Activated gamma-delta T cell treated with anti-CD3 and anti-CD28 coated beads, Interleukin-2, amount 50 U/mL, for 16 hours (primary cell): ENCODE measurements around the gene CA5A.
"Not testable (repeated sequence)": the region's sequence is repeated elsewhere in the genome, so short reads cannot be mapped to it uniquely, and the experiment has no call there.

ENCODE experiments used
- DNase-seq: peaks from one replicate; pipeline ENCODE4 v3.0.0-alpha.2; 2020; ENCODE audit warnings: low read depth

CA5A gene

DNA sequence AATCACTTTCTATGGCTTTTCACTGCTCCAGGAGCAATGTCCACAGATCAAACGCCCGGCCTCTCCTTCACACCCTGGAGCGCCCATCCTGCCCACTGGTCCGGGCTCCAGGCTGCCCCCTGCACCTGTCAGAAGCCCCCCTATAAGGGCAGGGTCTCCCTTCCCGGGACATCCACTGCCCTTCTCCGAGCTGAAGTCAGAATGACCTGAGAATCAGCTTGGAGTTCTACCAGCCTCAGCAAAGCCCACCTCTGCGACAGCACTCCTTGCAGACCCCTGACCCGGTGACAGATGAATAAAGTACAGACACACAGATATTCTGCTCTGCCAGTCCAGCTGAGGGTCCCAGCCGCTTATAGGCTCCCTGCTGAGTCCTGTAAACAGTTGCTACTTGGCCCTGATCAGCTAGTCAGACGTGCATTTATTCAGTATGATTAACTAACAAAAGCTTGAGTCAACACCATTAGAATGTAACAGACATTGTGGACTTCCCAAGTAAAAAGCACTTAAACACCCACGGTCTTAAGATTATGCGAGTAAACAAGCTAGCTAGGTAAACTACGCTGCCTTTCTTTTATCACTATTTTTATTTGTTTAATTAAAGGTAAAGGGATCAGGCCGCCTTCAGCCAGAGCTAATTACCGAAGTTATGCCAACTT is 71.9 kb downstream of the CA5A start:
- no peak for DNase-seq

DNA sequence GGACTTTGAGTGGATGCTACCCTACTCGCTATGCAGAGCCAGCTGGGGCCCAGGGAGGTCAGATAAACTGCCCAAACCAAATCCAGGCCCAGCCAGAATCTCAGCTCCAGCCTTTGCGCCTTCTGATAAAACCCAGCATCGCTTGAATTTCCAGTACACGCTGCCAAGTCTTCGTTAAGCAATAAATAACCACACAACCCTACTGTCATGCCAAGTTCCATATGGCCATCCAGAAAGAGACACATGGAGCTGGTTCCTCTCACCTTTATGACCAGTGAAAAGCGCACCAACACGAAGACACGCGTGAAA is 73.0 kb downstream of the CA5A start:
- DNase-seq: not testable (repeated sequence)

DNA sequence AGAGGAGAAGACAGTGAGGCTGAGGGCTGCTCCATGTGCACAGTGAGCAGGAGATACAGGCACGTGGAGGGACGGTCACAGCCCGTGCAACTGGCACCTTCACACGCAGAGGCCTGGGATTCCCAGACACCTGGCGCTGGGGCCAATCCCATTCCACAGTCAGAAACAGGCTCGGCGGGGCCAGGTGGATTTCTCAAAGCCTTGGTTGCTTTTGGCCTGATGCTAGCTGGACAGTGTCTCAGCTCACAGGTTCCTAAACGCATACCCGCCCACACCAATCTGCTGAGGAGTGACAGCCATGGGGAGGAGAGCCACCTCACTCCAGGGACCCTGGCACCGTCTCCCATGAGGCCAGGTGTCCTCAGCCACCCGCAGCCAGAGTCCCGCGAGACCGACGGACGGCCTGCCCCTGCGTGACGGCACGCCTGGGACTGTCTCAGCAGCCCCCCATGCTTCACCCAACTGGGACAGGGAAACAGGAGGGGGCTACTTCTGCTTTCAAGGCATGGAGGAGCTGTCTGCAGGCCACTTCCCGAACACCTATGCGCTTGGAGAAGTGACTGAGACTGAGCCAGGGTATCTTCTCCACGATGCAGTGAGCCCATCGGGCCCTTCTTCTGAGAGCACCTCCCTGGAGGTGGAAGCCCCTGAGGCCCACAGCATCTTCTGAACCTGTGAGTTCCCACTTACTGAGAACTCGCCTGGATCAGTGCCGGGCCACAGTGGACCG is 73.6 kb downstream of the CA5A start:
- not testable (repeated sequence) for DNase-seq

DNA sequence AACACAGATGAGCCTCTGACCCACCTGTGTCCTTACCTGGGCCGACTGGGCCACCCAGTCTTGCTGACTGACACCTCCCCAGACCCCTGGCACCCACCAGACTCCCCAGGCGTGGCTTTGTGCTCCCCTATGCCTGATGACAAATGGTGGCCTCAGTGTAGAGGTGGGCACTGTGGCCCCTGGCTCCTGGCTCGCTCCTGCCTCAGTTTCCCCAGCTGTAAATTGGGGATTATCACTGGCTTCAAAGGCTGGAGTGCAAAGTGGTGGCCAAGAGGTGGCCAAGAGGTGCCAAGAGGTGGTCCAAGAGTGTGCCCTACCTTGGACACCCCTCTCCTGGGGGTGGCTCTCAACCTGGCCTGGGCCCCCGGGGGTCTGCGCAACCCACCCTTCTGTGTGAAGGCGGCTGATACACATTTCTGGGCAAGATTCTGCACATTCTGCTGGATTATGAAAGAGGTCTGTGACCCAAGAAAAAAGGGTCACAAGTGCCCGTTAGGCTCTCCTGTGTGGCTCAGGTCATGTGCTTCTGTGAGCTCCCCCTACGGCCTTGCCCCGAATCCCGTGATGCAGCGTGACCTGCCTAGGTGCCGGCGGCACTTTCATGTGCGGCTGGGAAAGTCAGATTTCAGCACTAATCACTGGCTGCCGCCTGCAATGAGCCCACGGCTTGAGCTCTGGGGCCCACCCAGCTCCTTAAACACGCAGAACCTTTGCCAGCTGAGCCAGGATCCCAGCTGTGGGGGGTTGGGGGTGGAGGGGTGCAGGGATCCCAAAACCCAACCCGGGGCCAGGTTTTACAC is 74.8 kb downstream of the CA5A start:
- DNase-seq: not testable (repeated sequence)

DNA sequence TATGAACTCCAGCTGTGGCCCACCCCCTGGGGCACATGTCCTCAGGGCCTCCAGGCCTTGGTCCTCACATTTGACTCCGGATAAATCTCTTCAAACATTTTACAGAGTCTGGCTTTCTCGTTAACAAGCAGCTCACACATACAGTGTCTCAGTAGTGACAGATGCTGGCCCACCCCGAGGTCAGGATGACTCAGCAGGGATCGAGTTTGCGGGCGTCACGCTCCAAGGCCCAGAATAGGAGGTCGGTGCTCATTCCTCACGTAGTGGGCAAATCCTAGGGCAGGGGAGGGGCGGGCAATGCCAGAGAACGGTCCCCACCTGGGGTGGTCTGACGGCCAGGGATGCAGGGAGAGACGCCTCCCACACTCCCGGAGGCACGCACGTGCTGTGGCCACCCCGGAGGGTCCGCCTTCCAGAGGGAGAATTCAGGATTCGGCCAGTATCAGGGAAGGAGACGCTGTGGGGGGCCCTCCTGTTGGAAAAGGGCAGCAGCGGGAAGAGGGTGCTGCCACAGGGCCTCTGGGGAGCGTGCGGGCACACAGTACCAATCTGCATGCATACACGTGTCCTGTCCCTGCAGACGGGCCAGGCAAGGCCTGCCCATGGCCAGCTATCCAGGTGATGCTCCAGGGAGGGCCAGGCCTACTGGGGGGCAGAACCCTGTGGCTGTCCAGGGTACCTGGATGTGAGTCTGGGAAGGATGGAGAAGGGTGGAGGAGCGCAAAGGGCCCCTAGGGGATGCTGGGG is 75.6 kb downstream of the CA5A start:
- DNase-seq: no peak

DNA sequence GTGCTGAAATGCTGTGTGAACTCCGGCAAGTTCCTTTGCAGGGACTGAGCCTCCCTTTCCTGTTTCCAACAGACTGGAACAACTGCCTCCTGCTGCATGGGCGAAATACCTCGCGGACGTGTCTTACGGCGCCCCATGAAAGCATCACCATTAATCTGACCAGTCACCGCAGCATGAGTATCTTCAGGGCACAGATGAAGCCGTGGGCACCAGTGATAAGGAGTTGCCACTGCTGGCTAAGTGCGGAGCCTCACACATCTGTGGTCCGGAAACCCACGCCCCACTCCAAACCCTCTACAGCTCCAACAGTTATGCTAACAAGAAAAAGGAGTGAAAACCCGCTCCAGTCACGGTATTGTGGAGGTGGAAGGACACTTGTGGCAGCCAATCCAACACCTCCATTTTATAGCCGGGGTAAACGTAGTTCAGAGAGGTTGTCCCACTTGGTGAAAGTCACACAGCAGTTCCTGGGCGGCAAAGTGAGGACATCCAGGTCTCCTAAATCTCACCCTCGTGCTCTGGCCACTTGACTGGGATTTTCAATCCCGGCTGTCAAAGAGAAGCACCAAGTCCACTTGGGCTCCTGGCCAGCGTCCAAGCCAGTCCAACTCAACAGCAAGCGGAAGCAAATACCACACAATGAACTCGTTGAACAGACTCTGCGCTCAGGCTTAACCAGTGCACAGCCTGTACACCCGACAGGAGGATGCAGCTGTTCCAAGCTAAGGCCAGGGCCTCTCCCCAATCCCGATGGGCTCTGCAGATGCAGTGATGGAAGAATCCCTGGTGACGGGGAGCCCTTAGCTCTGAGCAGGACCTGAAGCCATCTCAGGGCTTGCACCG is 78.0 kb downstream of the CA5A start:
- not testable (repeated sequence) for DNase-seq

DNA sequence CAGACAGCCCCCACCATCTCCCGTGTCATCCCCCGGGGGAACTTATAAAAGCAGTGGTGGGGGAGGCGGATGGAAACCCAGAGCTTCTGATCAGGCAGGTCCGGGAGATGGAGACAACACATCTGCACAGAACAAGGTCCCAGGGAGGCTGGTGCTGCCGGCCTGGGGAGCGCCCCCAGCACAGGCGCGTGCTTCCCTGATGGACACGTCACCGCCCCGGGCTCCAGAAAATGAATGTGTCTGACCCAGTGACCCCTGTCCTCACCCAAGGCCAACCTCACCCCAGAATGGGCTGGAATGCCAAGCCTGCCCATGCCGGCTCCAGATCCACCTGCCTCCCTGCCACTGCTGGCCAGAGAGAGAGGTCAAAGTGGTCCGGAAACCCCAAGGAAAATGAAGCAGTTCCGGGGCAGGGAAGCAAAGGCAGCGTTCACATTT is 79.5 kb downstream of the CA5A start:
- no peak for DNase-seq

DNA sequence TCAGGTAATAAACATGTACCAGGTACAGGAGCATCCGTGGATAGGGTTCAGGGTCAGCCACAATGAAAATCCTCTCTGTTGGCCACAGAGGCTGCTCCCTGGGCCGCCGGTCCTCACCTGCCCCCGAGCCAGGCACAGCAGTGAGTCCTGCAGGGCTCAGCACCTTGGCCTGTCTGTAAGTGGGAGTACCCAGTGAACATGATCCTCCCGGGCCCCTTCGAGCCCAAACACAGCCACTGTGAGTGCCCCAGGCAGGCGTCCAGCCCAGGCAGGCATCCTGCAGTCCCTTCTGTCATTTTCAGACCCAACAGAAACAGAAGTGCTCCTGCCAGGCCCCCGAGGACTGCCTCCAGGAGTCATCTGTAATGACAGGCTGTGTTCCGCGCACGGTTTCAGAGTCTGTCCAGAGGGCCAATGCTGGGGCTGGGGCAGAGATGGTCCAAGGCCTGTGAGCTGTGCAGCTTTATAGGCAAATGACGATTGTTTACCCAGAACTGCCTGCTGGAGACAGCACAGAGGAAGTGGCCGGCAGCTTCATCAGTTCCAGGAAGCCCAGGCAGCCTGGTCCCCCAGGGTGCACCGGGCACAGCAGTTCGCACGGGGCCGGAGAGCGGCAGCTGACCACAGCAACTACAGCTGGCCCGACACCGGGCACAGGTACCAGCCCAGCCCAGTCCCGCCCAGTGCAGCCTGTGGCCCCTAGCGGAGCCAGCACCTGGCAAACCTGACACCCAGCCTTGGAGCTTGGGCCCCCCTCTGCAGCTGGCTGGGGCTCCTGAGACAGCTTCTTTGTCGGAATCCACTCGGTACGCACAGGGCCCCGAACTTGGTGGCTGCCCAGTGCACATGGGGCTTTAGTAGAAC is 80.2 kb downstream of the CA5A start:
- DNase-seq: no peak

DNA sequence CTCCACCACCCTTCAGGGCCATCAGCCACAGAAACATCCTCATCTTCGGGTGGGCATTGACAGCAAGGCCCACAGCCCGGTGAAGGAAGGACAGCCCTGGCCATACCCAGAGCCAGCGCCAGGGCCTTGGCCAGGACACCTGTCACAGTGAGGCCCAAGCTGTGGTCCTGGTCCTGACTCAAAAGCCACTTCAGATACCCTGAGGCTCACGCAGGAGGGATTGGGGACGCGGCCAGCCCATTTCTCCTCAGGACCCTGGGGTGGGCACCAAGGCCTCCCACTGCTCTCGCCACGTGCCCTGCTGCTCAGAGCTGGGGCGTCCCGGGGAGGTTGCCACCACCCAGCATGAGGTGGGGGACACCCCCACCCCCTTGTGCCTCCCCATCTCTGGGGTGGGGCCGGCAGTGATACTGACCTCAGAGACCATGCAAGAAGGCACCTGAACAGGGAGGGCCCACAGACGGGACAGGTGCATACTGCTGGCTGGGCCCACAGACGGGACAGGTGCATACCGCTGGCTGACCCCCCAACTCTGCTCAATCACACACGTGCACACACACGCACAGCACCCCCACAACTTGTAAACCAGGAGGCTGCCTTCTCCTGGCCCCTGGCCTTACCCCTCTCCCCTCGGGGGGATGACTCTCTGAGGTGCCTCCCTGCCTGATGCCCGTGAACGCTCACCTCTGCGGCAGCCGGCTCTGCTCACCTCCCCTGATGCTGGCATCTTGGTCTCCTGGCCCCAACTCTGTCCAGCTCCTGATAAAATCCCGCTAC is 81.2 kb downstream of the CA5A start:
- no peak for DNase-seq

DNA sequence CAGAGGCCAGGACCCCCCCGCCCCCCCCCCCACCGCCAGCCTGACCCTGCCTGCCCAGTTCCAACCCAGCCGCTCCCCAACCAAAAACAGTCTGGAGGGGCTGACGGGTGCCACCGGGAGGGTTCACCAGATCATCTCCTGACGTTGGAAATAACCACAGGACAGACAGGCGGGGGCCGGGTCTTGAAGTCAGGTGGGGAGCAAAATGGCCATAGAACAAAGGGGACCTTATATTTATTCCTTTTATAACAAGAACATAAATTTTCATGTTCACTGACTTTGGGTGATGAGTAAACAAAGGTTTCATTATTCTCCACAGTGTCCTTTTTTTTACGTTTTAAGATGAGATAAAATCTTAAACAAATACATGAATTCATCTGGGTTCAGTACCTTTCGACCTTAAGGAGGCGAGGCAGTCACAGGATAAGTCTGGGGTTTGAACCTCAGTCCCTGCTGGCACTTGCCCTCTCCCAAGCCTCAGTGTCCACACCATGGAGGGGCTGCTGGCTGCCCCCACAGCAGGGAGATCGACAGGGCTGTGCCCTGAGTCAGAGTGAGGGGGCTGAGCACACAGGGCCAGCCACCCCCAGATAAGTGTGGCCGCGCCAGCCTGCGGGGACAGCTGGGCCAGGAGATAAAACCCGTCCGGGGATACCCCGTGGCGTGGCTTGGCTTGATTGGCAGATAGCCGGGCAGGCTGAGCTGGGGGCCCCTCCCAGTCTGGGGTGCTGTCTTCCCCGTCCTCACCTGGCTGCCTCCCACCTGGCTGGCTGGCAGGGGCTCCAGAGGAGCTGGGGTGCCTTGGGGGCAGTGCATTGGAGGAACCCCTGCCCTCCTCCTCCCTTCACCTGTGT is 82.0 kb downstream of the CA5A start:
- no peak for DNase-seq

DNA sequence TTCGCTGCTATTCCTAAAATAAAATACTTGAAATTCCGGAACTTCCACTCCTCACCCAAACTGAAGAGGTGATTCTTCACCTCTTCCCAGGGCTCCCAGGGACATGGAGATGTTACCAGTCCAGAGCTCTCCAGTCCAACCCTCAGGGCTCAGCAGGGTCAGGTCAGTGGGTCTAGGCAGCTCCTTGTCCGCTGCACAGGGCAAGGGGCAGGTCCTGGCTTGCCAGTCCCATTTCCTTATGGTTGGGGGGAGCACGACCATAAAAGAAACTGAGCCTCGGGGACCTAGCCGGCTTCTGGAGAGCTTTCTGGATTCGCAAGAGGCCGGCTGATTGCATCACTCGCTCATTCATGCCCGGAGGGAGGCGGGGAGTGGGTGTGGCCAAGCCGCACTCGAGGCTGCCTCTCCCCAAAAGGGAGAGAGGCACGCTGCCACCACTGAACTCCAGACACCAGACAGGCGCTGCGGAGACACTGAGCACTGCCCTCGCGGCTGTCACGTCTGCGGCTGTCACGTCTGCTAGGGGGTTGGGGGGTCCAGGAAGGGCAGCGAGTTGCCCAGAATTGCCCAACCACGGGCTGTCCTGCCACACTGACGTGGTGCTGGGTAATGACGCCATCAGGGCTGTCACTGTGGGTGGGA is 82.8 kb downstream of the CA5A start:
- DNase-seq: peak; percentile 83

DNA sequence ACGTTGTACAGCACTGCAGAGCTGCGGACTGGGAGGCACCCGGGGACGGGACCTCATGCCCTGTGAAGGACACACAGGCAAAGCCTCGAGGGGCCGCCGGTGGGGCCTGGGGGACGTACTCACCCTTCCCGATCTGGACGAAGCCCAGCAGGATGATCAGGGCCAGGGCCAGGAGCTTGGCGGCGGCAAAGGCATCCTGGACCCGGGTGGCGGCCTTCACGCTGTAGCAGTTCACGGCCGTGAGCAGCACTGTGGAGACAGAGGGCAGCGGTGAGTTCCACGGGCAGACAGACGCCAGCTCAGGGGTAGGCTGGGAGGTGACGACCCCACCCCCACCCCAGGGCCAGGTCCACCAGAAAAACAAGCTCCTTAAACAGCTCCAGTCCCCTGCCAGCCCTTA is 84.7 kb downstream of the CA5A start:
- DNase-seq: no peak

DNA sequence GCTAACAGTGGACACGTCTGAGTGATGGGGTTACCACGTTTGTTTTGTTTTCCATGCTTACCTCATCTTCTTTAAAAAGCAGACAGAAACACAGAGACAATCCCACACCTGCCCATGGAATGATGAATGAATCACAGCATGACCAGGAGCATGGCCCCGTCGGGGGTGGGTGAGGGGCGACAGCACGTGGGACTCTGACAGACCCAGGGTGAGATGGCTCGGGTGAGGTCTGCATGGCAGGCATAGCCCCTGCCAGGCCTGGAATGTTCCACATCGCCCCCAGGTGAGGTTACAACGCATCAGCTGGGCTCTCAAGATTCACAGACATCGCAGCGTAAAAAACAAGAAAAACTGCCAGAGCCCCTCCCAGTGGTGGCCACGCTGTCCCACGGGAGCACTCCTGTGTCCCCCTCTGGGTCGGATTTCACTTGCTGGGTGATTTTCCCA is 85.2 kb downstream of the CA5A start:
- no peak for DNase-seq

DNA sequence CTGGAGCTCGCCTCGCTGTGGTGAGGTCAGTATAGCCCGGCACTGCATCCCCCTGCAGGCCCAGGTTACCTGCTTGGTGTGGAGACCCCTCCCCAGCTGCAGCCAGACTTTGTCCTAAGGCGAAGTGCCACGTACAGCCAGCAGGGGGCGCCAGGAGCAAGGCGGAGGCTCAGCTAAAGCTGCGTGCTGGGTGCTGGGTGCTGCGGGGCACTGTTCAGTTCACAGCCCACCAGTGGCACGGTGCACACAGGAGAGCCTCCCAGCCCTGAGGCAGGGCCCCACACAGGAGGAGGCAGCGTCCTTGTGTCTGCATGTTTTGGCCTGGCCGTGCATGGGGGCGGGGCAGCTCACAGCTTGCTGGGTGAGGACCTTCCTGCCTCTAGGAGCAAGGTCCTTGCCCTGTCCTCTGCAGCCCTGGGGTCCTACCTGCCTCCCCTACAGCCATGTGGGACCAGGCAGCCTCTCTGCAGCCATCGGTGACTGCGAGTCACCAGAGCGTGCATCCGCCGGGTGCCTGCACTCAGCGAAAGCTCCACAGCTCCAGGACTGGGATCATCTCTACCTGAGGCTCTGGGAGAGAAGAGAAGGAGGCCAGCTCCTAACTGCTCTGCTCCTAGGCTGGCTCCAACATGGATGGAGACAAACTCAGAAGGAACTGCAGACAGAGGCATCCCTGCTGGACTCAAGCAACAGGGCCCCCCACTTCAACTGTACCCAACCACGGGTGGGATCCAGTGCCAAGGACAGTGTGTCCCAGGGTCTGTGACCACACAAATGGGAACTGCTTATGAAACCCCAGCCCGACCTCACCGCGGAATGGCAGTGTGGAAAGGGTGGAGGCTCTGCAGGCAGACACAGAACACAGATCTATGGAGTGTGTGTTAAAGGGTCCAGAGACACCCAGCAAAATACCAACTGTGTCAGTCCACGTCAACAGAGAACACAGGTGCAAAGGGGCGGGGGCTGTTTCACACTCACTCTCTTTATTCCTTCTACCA is 86.0 kb downstream of the CA5A start:
- peak; percentile 67 for DNase-seq

DNA sequence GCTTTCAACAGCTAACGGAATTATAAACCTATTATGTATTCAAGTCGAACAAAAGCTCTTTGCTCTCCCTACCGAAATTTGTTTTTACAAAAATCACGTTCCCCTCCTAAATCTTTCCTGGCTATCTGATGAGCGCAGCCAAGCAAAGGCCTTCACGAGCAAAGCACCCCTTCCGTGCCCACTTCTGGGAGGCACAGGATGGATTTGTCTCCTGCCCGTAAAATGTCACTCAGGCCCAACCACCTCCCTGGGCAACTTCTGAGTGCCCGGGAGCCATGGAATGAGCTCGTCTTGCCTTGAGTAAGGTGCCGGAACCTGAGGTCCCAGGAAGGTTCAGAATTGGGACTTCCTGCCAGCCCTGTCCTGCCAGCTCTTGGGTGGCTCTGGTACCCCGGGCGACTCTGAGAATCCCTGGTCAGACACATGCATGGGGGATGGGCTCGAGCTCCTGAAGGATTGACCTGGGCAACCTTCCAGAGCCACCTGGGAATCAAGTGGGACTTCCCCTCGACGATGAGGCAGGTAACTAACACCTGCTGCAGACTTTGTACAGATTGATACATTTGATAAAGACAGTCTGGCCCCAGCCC is 86.8 kb downstream of the CA5A start:
- no peak for DNase-seq

DNA sequence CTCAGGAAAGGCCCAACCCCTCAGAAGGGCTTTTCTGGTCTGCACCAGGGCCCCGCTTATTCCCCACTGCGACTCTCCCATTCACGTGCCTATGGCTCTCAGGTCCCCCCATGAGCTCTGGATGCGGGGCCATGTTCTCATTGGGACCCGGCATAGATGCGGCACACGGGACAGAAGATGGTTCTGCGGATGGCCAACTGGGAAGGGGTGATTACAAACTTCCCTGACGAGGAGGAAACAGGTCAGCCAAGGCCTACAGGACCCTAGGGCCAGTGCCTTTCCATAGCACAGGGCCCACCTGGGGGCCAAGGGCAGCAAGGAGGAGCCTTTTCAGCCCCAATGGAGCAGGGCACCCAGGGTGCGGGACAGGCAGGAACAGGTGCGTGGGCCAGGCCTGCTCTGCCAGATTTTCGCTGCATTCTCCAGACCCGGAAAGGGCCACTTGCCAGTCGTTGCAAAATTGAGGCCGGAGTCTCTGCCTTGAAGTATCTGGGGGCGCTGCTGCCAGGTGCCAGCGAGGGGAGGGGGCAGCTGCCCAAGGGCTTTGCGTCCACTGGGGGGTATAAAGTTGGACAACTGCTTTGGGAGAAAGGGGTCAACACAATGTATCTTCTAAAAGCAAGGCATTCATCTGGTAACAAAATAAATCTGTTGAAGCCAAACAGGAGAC is 87.5 kb downstream of the CA5A start:
- DNase-seq: no peak
